NCI-H446 treated with DMSO at 0.1 percent for 48 hours (cell line): ENCODE results near the gene LPCAT1.
"Not testable (repeated sequence)": the region's sequence is repeated elsewhere in the genome, so short reads cannot be mapped to it uniquely, and the experiment has no call there.

ENCODE experiments used
- DNase-seq: peaks from one replicate; lab custom pipeline; 2025; lab: John Stamatoyannopoulos, UW

The LPCAT1 gene

DNA sequence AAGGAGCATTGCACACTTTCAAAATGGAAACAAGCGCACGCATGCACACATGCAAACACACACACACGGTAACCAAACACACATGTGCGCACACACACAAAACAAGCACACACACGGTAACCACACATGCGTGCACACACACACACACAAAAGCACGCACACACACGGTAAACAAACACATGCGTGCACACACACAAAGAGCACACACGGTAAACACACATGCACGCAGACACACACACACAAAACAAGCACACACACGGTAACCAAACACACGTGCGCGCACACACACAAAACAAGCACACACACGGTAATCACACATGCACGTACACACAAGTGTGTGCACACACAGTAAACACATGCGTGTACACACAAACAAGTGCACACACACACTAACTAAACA is 59.2 kb downstream of the LPCAT1 start:
- no peak for DNase-seq

DNA sequence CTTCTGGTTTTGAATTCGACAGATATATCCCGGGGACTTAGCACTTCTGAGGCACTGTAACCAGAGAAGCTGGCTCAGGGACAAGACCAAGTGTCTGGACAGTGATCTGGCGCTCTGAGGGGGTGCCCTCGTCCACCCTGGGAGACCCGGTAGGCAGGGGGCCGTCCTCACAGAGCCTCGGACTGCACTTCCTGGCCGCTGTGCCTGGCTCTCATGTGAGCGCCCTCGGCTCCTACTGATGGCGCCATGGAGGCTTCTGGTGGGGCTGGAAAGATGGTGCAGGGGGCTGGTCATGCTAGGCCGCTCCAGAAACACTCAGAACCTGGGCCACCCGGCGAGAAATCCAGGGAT is 59.7 kb downstream of the LPCAT1 start:
- no peak for DNase-seq

DNA sequence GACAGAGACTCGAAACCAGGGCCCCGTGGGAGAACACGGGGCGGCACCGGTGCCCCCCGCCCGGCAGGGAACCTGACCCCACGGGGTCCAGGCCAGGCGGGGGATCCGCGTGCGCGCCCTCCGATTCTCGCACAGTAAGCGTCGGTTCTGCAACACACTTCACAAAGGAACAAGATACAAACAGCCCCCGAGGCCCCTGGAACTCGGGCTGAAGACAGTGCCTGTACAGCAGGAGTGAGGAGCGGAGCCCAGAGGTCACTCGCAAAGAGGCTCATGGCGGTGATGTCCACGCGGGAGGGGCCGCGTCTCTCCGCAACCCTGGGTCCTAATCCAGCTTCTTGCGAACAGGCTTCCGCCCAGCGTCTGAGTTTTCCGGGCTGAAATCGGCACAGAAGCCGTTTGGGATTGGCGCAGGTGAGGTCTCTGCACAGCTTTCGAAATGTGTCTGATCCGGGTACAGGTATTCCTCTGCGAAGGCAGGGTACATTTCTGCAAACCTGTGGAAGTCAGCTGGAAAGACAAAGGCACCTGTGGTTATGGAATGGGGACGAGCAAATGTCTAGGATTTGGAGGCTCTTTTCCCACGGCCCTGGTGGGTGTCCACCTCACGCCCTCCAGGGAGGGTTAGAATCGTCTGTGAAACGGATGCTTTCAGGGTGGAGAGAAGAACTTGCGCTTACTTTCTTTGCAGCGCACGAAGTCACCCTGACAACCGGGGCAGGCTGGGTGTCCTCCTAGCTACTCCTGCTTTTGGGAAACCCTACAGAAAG is 60.2 kb downstream of the LPCAT1 start:
- DNase-seq: no peak

DNA sequence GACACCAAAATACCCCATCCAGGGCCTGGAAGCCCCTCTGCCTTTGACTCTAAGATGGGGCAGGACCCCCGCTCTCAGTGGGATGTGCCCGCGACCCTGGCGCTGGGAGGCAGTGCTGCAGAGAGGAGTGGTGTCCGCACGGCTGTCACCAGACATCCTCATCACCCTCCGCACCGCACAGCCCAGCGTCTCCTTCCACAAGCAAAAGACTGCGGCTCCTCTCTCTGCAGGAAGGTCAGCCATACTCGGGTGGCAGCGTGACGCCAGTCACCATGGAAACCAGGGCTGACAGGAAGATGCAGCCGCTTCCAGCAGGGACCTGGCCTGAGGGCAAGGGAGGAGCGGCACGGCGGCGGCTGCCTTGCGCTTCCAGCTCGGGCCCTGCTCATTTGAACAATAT is 61.4 kb downstream of the LPCAT1 start:
- DNase-seq: no peak

DNA sequence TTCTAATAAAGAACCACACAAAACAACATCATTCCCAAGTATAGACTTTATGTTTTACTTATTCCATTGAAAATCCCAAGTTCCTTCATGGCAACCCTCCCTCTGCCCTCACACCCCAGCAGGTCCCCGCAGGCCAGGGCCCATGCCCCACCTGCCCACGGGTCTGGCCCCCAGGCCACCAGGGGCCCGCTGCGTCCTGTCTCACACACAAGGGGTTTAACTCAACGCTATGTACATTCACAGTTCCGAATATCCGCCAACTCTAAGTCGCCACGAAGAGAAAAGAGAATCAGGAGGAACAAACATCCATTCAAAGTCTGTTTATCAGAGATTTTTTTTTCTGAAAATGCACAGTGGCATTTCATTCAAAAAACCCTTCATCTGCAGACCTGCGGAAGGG is 62.4 kb downstream of the LPCAT1 start:
- DNase-seq: no peak

DNA sequence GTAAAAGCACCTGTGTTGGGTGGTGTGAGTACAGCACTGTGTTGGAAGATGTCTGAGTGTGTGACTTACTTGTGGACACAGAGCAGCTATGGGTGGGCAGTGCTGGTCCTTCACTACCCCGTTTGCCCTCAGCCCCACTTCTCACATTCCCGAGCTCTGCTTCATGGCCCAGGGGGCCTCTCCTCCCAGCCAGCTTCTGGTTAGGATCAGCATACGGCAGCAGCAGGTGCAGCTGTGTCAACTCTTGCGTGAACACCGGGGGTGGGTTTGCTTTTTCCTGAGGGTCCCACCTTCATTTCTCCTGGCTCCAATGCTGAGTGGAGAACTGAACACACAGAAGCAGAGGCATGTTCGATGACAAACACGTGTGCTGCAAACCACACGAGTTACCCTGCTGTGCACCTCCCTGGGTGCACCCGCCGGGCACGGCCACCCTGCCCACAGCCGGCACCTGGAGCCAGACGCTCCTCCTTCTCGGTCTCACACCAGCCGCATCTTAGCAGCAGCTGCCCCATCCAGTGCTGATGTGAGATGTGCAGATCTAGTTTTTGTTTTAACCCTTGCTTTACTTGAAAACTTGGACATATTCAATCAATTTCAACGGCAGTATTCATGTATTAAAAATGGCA is 63.6 kb downstream of the LPCAT1 start:
- no peak for DNase-seq

DNA sequence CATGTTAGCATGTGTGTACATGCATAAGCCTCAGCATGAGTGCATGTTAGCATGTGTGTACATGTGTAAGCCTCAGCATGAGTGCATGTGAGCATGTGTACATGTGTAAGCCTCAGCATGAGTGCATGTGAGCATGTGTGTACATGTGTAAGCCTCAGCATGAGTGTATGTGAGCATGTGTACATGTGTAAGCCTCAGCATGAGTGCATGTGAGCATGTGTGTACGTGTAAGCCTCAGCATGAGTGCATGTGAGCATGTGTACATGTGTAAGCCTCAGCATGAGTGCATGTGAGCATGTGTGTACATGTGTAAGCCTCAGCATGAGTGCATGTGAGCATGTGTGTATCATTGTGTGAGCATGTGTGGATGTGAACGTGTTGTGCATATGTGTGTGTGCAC is 64.3 kb downstream of the LPCAT1 start:
- not testable (repeated sequence) for DNase-seq

DNA sequence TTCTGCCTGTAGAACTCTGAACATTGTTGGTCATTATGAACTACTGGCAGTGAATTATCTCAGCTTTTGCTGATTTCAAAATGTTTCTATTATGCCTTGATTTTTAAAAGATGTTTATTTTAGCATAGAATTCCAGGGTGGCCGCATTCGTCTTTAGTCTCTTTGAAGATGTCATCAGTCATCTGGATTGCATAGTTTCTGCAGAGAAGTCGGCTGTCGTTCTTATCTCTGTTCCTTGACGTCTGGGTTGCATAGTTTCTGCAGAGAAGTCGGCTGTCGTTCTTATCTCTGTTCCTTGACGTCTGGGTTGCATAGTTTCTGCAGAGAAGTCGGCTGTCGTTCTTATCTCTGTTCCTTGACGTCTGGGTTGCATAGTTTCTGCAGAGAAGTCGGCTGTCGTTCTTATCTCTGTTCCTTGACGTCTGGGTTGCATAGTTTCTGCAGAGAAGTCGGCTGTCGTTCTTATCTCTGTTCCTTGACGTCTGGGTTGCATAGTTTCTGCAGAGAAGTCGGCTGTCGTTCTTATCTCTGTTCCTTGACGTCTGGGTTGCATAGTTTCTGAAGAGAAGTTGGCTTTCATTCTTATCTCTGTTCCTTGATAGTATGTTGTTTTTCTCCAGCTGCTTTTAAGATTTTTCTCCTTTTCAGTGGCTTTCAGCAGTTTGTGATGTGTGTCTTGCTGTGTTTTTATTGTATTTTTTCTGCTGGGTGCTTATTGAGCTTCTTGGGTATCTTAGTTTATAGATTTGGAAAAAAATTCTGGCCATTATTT is 67.5 kb downstream of the LPCAT1 start:
- not testable (repeated sequence) for DNase-seq

DNA sequence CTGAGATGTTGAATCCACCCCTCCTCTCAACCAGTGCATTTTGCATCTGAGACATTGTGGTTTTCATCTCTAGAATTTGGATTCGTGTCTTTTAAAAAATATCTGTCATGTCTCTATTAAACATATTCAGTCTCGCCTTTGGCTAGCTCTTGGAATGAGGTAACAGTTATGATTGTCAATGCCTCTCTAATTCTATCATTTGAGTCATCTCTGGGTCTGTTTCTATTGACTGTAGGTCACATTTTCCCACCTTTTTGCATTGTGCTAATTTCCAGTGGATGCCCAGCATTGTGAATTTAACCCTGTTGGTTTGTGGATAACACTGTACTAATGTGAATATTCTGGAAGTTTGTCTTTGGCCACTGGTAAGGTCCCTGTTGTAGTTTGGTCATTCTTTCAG is 70.1 kb downstream of the LPCAT1 start:
- no peak for DNase-seq

DNA sequence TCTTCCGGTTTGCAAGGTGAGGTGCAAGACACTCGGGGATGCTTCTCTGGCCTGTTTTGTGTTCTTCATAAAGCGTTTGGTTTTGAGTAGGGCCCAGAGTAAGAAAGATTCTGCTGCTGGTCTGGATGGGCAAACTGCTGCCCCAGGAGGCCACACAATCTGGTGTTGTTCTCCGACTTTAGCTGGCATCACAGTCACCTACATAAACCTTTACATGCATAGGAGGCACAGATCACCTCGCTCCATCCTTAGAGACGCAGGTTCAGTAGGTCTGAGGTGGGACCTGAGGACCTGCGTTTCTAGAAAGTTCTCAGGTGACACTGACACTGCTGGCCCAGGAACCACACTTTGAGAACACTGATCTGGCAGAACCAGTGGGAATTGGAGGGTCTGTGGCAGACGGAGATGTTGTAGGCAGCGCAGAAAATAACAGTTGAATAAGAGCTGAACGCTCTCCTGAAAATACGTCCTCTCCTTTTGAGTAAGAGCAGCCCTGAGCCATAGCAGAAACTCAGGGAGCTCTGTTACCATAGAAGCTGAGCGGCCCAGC is 74.6 kb downstream of the LPCAT1 start:
- DNase-seq: no peak

DNA sequence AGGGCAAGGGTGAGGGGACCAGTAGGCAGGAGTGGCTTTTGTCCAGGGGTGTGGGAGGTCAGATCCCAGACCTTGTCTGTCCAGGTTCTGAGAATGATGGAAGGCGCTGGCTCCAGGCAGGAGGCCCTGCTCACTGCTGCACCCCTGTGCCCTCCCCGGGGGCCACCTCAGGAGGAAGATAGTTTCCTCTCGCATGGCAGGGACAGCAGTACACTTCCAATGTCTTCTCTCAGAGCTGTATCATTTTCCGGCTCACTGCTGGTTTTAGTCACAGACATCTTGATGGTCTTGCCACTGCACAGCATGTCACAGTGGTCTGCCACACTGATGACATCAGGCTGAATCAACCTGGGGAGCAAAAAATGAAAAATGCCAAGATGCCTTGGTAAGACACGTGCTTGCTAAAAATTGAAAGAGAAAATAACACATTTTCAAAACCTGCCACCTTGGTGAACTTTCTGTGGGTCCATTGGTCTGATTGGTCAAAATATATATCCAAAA is 75.2 kb downstream of the LPCAT1 start:
- no peak for DNase-seq

DNA sequence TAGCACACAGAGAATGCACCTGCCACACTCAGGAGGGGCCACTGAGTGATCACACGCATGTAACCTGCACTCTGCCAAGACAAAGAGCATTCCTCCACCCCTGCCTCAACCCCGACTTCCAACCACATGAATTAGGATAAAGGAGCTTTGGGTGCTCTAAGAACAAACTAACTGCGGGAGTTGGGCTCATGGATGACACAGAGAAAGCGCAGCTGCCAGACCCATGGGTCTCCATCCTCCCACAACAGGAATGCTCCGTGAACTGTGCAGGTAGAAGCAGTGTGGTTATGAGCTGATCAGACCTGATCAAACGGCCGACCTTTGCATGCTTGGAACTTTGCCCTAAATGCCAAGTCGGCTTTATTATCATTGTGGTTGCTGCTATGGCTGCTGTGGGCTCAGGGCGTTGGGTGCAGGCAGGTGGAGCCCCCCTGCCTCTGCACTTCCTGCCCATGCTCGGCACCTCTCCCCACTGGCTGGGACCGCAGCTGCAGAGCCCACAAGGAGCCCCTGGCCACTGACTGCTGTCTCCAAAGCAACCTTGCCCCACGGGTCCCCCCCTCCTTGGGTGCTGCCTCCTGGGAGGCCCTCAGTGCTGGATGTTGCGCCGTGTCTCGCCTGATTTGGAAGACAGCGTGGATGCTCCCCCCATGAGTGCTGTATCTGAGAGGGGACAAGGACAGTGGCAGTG is 75.9 kb downstream of the LPCAT1 start:
- DNase-seq: no peak

DNA sequence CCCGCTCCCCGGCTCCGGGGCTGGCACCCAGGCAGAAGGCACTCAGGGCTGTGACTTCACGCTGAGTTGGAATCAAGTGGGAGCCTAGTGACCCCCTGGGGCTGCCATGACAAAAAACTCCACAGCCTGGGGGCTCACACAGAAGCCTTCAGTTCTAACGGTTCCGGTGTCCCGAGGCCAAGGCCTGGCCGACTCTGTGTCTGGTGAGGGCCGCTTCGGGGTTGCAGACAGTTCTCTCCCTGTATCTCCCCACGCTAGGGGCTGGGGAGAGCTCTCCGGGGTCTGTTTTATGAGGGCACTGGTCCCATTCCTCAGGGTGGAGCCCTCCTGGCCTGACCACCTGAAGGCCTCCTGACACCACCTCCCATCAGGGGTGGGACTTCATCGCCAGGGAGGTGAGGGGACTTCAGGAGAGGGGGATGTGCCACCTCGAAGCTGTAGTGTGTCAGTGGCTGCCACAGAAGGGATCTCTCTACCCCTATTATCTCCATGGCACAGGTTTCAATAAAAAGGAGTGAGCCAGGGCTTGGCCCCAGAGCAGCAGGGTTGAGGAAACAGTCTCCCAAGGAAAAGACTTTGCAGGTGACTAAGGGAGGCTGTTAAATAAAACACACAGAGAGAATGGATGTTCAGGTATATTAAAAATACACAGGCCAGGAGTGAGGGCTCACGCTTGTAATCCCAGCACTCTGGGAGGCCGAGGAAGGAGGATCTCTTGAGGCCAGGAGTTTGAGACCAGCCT is 77.0 kb downstream of the LPCAT1 start:
- no peak for DNase-seq

DNA sequence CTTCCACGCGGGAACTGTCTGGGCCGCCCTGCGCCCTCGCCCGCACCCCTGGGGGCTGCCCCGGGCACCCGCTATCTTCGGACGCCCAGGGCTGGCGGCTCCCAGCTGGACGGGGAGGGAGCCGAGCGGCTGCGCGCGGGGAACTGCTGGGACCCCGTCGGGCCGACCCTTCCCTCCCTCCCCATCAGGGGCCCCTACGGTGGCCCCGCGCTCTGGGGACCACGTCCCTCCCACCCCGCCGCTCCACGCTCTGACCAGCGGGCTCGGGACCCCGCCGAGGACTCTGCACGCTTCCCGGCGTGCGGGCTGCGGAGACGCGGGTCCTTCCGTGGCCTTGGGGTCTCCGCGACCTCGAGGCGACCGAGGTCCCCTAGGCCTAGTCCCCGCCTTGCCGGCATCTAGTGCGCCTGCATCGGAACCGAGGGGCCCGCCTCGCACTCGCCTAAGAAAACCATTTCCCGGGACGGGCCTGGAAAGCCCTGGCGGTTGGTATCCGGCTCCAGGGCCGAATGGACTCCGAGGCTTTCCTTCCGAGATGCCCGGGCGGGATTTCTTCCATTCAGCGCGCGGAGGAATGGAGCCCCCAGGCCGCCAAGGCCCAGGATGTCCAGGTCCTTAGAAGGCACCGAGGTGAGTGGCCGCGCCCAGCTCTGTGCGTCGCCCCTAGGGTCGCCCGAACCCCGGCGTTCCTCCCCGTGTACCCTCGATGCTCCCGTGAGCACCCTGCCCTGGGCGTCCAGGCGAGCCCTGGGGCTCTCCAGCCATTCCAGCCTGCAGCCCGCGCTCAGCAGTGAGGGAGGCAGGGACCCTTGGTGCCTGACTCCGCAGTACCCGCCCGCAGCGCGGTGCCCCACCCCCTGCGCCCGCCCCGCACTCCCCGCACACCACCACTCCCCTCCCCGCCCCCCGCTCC is 77.8 kb downstream of the LPCAT1 start:
- no peak for DNase-seq

DNA sequence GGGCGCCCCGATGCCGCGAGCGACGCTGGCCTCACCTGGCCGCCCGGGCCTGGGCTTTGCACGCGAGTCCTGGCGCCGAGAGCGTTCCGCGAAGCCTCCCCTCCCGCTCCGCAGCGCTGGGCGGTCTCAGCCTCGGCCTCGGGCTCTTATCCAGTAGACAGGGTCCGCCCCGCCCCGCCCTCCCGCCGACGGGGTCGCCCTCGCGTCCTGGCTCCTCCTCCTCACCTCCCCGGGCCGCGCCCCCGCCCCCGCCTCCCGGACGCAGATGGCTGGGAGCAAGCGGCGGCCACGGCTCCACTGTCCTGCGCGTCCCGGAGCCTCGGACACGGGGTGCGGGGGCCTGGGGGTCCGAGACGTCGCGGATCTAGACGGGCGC is 78.5 kb downstream of the LPCAT1 start, which contains the start of gene SLC6A3:
Gene SLC6A3 (minus strand): TSS at position 128 of the 376 bp plus-strand sequence. CDS start 2,243 bp downstream, outside the sequence.
- no peak for DNase-seq

DNA sequence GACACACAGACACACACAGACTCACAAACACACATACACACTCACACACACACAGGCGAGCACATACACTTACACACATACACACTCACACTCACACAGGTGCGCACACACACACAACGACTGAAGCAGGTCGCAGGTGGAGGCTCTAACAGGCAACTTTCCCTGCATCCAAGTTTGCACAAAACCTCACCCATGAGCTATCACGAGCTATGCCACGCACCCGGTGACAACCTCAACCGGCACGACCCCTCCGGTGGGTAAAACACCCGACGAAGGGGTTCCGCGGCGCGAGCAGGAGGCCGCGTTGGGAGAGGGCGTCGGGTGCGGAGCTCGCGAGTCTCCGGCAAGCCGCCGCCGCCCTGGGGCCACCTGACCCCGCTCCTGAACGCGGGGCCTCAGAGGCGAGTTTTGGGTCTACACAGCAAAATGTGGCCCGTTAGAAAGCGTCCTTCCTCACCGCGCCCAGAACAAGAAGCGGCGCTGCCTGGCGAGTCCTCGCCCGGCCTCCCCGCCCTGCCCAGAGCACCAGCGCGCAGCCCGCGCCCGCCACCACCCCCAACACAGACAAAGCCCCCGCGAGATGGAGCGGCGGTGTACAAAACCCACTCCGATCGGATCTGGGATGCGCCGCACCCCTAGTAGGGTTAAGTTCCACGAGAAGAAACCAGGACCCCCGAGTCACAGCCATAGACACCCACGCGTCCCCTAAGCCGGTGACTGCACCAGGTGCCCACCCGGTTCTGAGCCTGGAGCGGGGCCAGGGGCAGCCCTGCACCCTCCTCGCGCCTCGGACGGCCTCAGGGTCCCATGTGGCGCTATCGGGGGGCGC is 79.2 kb downstream of the LPCAT1 start:
- no peak for DNase-seq

DNA sequence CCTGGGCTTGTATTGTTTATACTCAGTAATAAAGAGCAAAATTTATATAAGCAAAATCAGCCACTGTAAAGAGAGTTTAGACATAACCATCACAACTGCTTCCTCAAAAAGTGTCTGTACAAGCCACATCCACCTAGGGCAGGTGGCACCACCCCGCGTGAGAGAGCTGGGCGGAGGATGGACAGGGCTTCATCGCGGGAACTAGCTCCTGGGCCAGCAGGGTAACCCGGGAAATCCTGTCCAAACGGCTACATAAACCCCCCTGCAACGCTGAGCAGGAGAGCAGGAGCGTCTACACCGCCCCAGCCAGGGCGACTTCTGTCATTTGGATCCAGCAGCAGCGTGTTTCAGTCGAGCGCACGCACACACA is 79.8 kb downstream of the LPCAT1 start:
- no peak for DNase-seq

DNA sequence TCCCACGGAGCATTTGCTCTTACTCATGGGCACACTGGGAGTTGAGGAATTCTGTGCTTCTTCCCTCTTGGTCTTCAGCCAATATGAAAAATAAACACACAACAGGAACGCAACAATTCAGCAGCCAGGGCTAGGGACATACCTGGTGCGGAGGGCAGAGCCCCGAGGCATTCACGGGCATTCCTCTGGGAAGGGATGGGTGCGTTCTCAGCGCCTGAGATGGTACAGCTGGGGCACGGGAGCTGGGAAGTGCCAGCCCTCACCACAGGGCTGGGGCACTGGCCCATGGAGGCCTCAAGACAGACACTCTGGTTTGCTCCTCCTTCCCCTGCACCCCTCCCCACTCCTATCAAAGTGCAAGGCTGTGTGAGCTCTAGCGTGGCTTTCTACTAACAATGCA is 80.6 kb downstream of the LPCAT1 start:
- DNase-seq: no peak
